Mucosa of stomach (tissue), 1 donor: ENCODE measurements around the gene ODF2.
"Not testable (repeated sequence)": the region's sequence is repeated elsewhere in the genome, so short reads cannot be mapped to it uniquely, and the experiment has no call there.

ENCODE experiments used
- H3K27me3 ChIP-seq: one replicate; pipeline ENCODE4 v1.7.0; 2013; ENCODE audit warnings: mild to moderate bottlenecking, low read length; ENCODE audit not compliant: control insufficient read depth, insufficient read depth
- H3K36me3 ChIP-seq: one replicate; pipeline ENCODE4 v1.7.0; 2013; ENCODE audit warnings: low read length; ENCODE audit not compliant: control insufficient read depth, insufficient read depth
- H3K4me1 ChIP-seq: one replicate; pipeline ENCODE4 v1.7.0; 2013; ENCODE audit warnings: mild to moderate bottlenecking, low read length; ENCODE audit not compliant: control insufficient read depth, insufficient read depth
- H3K4me3 ChIP-seq: one replicate; pipeline ENCODE4 v1.7.0; 2013; ENCODE audit warnings: low read length
- H3K9ac ChIP-seq: one replicate; pipeline ENCODE4 v1.7.0; 2013; ENCODE audit warnings: mild to moderate bottlenecking, low read length, moderate library complexity
- H3K9me3 ChIP-seq: one replicate; pipeline ENCODE4 v1.7.0; 2013; ENCODE audit warnings: mild to moderate bottlenecking, low read length, moderate library complexity; ENCODE audit not compliant: control insufficient read depth
- donor health status: Pancreatic carcinoma.

The ODF2 gene

GRCh38 chr9:128416432-128417019 lies 39.3 kb upstream of the ODF2 start:
- Histone ChIP-seq H3K4me1 (peaks cover 16% of the 10 kb centered on the region), H3K9ac (no peak overlapping the region), H3K4me3 (no peak overlapping the region), H3K9me3 (no peaks in the 10 kb centered on the region), H3K27me3 (peaks cover 41% of the 10 kb centered on the region), H3K36me3 (no peaks in the 10 kb centered on the region)

- peak overlapping the region; percentile 25 for H3K4me3 ChIP-seq
- no peaks in the 10 kb centered on the region for H3K36me3 ChIP-seq
- H3K9ac ChIP-seq = peak overlapping the region; percentile 47
- H3K4me1 ChIP-seq = peaks cover 13% of the 10 kb centered on the region
- H3K27me3 ChIP-seq = peaks cover 36% of the 10 kb centered on the region
- no peaks in the 10 kb centered on the region for H3K9me3 ChIP-seq
Measured at GRCh38 chr9:128419061-128419925, 36.5 kb upstream of the ODF2 start.

GRCh38 chr9:128420060-128420650 lies 35.7 kb upstream of the ODF2 start:
- Histone ChIP-seq H3K9ac (peak overlapping the region; percentile 47), H3K36me3 (no peaks in the 10 kb centered on the region), H3K4me3 (peak overlapping the region; percentile 25), H3K27me3 (peaks cover 36% of the 10 kb centered on the region), H3K4me1 (peaks cover 13% of the 10 kb centered on the region), H3K9me3 (no peaks in the 10 kb centered on the region)

- Histone ChIP-seq H3K4me1 (peaks cover 13% of the 10 kb centered on the region), H3K36me3 (no peaks in the 10 kb centered on the region), H3K9ac (peak within 1 kb of the TSS; percentile 50), H3K4me3 (peak within 1 kb of the TSS; percentile 25), H3K27me3 (peaks cover 36% of the 10 kb centered on the region), H3K9me3 (no peaks in the 10 kb centered on the region)
Measured at GRCh38 chr9:128420651-128421481, 34.9 kb upstream of the ODF2 start, which contains the start of gene CERCAM. CERCAM (plus strand) TSS chr9:128420857; CDS start chr9:128420878, 21 bp downstream.

DNA sequence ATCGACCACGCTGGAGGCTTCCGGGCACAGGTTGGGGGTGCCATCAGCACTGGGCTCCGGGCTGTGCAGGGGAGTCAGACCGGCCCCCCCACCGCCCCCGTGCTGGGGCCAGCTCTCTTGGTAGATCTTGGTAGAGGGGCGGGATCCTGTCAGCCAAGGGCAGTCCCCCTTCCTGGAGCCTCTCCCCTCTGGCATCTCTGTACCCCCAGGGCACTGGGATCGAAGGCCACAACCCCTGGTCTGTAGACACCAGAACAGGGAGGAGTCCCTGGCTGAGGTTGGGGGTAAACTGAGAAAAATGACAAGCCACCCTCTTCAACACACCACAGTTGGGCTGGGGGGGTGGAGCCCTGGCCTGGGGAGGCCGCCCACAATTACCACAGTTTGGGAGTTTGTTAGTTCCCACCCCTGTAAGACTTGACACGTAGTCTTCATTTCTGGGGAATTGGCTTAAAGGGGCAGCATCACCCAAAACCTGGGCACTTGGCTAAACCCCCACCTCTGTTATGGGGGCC lies 34.3 kb upstream of the ODF2 start:
- Histone ChIP-seq H3K9me3 (no peaks in the 10 kb centered on the region), H3K4me1 (peaks cover 13% of the 10 kb centered on the region), H3K27me3 (peaks cover 30% of the 10 kb centered on the region), H3K9ac (peak overlapping the region; percentile 50), H3K4me3 (no peak overlapping the region), H3K36me3 (no peaks in the 10 kb centered on the region)

DNA sequence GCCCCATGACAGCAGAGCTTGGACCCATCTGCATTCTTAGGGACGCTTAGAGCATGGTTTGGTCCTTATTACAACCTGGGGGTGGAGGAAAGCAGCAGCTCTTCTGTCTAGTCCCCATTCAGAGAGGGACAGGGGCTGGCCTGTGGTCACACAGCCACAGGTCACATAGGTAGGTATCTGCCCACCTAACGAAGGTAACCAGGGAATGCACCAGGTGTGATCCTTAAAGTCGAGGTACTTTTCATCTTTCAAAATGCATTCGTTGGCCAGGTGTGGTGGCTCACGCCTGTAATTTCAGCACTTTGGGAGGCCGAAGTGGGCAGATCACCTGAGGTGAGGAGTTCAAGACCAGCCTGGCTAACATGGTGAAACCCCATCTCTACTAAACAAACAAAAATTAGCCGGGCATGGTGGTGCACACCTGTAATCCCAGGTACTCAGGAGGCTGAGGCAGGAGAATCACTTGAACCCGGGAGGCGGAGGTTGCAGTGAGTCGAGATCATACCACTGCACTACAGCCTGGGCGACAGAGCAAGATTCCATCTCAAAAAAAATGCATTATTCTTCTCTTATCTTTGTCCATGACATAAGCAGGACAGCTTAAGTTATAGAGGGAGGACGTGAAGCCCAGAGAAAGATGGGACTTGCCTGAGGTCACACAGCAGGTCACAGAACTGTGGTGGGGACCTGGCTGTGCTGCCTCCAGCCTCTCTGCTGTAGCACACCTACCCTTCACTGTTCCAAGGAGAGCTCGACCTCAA lies 33.6 kb upstream of the ODF2 start:
- H3K9me3 ChIP-seq, H3K9ac ChIP-seq, H3K4me3 ChIP-seq, H3K36me3 ChIP-seq: not testable (repeated sequence)
- H3K27me3 ChIP-seq = peaks cover 27% of the 10 kb centered on the region
- H3K4me1 ChIP-seq = peaks cover 13% of the 10 kb centered on the region

GRCh38 chr9:128422783-128423150 lies 33.0 kb upstream of the ODF2 start:
- Histone ChIP-seq H3K4me1 (peaks cover 13% of the 10 kb centered on the region), H3K4me3 (no peak overlapping the region), H3K36me3 (no peaks in the 10 kb centered on the region), H3K9me3 (no peaks in the 10 kb centered on the region), H3K9ac (no peak overlapping the region), H3K27me3 (peaks cover 23% of the 10 kb centered on the region)

DNA sequence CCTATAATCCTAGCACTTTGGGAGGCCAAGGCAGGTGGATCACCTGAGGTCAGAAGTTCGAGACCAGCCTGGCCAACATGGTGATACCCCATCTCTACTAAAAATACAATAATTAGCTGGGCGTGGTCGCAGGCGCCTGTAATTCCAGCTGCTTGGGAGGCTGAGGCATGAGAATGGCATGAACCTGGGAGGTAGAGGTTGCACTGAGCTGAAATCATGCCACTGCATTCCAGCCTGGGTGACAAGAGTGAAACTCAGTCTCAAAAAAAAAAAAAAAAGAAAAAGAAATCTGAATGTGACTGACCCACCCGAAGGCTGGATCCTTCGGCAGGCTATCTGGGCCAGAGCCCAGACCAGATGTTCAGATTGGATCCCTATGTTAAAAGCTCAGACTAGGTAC lies 32.5 kb upstream of the ODF2 start:
- H3K4me1 ChIP-seq = peaks cover 13% of the 10 kb centered on the region
- H3K4me3 ChIP-seq, H3K9me3 ChIP-seq, H3K9ac ChIP-seq, H3K36me3 ChIP-seq: not testable (repeated sequence)
- peaks cover 23% of the 10 kb centered on the region for H3K27me3 ChIP-seq

DNA sequence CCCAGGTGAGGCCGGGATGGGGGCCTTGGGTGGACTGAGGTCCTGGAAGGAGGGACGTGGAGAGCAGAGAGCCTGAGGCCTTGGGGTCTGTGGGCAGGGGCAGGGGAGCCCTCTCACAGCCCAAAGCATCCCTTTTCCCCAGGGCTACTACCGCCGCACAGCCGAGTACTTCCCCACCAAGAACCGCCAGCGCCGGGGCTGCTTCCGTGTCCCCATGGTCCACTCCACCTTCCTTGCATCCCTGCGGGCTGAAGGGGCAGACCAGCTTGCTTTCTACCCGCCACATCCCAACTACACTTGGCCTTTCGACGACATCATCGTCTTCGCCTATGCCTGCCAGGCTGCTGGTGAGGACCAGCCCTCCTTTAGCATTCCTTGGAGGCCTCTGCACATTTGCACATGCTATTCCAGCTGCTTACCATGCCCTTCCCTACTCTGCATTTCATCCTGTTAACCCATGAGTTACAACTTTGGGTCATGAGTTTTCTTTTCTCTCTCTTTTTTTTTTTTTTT lies 31.5 kb upstream of the ODF2 start:
- Histone ChIP-seq H3K4me3 (no peak overlapping the region), H3K4me1 (peaks cover 7% of the 10 kb centered on the region), H3K9me3 (no peaks in the 10 kb centered on the region), H3K36me3 (no peaks in the 10 kb centered on the region), H3K27me3 (peaks cover 15% of the 10 kb centered on the region), H3K9ac (no peak overlapping the region)

DNA sequence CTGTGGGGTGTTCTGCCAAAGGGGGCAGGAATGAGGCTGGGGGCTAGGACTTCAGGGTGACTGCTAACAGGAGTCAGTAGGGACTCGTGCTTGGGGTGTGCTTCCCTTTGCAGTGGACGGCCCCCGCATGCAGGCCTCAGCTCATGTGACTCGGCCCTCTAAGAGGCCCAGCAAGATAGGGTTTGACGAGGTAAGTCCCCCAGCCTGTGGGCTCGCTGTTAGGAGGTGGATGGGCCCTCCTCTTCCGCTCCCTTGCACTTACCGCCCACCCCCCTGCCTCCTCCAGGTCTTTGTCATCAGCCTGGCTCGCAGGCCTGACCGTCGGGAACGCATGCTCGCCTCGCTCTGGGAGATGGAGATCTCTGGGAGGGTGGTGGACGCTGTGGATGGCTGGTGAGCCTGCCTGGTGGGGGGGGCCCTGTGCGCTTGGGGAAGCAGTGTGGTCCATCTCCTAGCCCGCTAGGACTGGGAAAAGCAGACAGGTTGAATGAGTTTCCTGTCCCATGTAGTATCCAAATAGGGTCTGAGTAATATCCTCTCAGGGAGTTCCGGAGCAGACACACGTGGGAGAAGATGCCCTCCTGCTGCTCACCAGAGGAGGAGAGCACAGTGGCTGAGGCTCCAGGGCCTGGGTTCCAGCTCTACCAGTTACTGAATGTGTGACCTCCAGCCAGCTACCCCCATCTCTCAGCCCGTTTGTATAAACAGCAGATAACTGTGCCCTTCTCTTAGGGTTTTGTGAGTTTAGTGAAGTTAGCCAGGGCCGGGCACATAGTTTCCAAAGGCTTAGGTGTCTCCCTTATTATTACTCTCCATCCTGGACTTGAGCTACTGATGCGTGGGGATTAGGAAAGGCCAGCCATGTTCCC lies 26.9 kb upstream of the ODF2 start:
- no peaks in the 10 kb centered on the region for H3K27me3 ChIP-seq
- H3K9me3 ChIP-seq = no peaks in the 10 kb centered on the region
- no peak overlapping the region for H3K9ac ChIP-seq
- H3K4me1 ChIP-seq = no peaks in the 10 kb centered on the region
- H3K4me3 ChIP-seq = no peak overlapping the region
- H3K36me3 ChIP-seq = no peaks in the 10 kb centered on the region
